Endothelial cell of umbilical vein (primary cell): ENCODE data around the gene ITGAE. TPM values are rescaled to one million over a fixed set of nuclear protein-coding genes. Genes with fewer than 3 reads are reported as not detected.

ENCODE experiments used
- BruUV-seq: library from RNA; stranded (reverse); fragments of 400-500 nt; replicated peaks from 2 replicates; lab custom pipeline; 2021; lab: Mats Ljungman, UMichigan
- CTCF ChIA-PET: fragments of 300-600, 350-600 bp; sonication (Branson Sonifier 250); formaldehyde crosslinking; loops from one replicate; lab custom pipeline; 2021; ENCODE audit warnings: antibody characterized with exemption, inconsistent platforms; lab: Charles Lee
- POLR2A ChIA-PET: fragments of 300-600, 350-600 bp; sonication (Branson Sonifier 250); formaldehyde crosslinking; loops from one replicate; lab custom pipeline; 2021; ENCODE audit warnings: antibody characterized with exemption, inconsistent platforms; lab: Charles Lee
- DNase-seq: peaks from one replicate; pipeline ENCODE4 v3.0.0-alpha.2; 2011; ENCODE audit warnings: low read depth, low spot score
- FAIRE-seq: peaks from 2 replicates; lab custom pipeline; 2011; peaks lifted over from hg19 to GRCh38; lab: Jason Lieb, UNC
- H2AFZ ChIP-seq: 2 replicates; pipeline ENCODE4 v1.6.0; 2012; ENCODE audit warnings: low read depth, low read length, control low read depth, inconsistent platforms
- H3K27ac ChIP-seq: 2 replicates; pipeline ENCODE4 v1.5.1; 2011; ENCODE audit warnings: low read depth, mild to moderate bottlenecking, control low read depth, low read length, moderate library complexity; ENCODE audit not compliant: insufficient read depth
- H3K27me3 ChIP-seq, 2 experiments: 2 replicates each; pipeline versions ENCODE4 v1.6.0 to v1.6.1; 2011; ENCODE audit warnings: low read length in 2 of 2, mixed read lengths in 1 of 2; ENCODE audit not compliant: control insufficient read depth in 2 of 2, insufficient read depth in 2 of 2
- H3K36me3 ChIP-seq, 2 experiments: 2 replicates in 1 of 2; 3 replicates in 1 of 2; pipeline ENCODE4 v1.5.1; 2011; ENCODE audit warnings: low read length in 2 of 2, mild to moderate bottlenecking in 1 of 2, moderate library complexity in 1 of 2; ENCODE audit not compliant: control insufficient read depth in 2 of 2, insufficient read depth in 2 of 2; ENCODE audit errors: extremely low read depth in 1 of 2
- H3K4me1 ChIP-seq: 3 replicates; pipeline ENCODE4 v1.5.1; 2011; ENCODE audit warnings: mild to moderate bottlenecking, low read length; ENCODE audit not compliant: control insufficient read depth, insufficient read depth; ENCODE audit errors: extremely low read depth
- H3K4me2 ChIP-seq: 2 replicates; pipeline ENCODE4 v1.6.1; 2011; ENCODE audit warnings: low read length, control low read depth, mixed read lengths; ENCODE audit not compliant: insufficient read depth
- H3K4me3 ChIP-seq, 3 experiments: fragments of 200-600 bp in 1 of 3; sonication (generic), shearing (Covaris generic) in 1 of 3; replicated peaks in 1 of 3; 2 replicates each; pipeline ENCODE4 v1.5.1; 2011 to 2016; ENCODE audit warnings: control low read depth in 3 of 3, low read length in 3 of 3, mild to moderate bottlenecking in 2 of 3, inconsistent platforms in 1 of 3, low read depth in 1 of 3, moderate library complexity in 1 of 3; ENCODE audit not compliant: insufficient read depth in 1 of 3
- H3K79me2 ChIP-seq: 2 replicates; pipeline ENCODE4 v1.6.0; 2012; ENCODE audit warnings: low read length, inconsistent platforms; ENCODE audit not compliant: control insufficient read depth, insufficient read depth
- H3K9ac ChIP-seq: replicated peaks from 2 replicates; pipeline ENCODE3; 2011; ENCODE audit warnings: low read length, control low read depth; ENCODE audit not compliant: insufficient read depth; ENCODE audit errors: extremely low read depth
- H3K9me1 ChIP-seq: replicated peaks from 3 replicates; pipeline ENCODE4 v1.6.0; 2011; ENCODE audit warnings: mild to moderate bottlenecking, low read length; ENCODE audit not compliant: control insufficient read depth, insufficient read depth; ENCODE audit errors: extremely low read depth
- H3K9me3 ChIP-seq: replicated peaks from 2 replicates; pipeline ENCODE4 v1.5.1; 2012; ENCODE audit warnings: low read length, inconsistent platforms; ENCODE audit not compliant: control insufficient read depth, insufficient read depth
- H4K20me1 ChIP-seq: replicated peaks from 2 replicates; pipeline ENCODE3; 2011; ENCODE audit warnings: mild to moderate bottlenecking, low read length; ENCODE audit not compliant: control insufficient read depth, insufficient read depth; ENCODE audit errors: extremely low read depth
- FOS ChIP-seq: IDR thresholded peaks from 2 replicates; pipeline ENCODE4 v1.6.1; 2011; ENCODE audit warnings: mild to moderate bottlenecking, low read length, moderate library complexity, borderline replicate concordance; ENCODE audit not compliant: insufficient read depth
- GATA2 ChIP-seq: IDR thresholded peaks from 2 replicates; pipeline ENCODE4 v1.7.0; 2011; ENCODE audit warnings: low read depth, mild to moderate bottlenecking, moderate library complexity, mixed read lengths, low read length; ENCODE audit not compliant: insufficient read length, insufficient read depth
- POLR2AphosphoS5 ChIP-seq: IDR thresholded peaks from 2 replicates; pipeline ENCODE4 v1.6.1; 2012; ENCODE audit warnings: low read depth, mild to moderate bottlenecking, control low read depth, low read length, moderate library complexity; ENCODE audit not compliant: insufficient read depth
- dilution Hi-C: fragments of 300-500 bp; cut with MboI; formaldehyde crosslinking; loops from one replicate; pipeline ENCODE4 v1.15.0; 2019; ENCODE audit warnings: low sequenced_read_pairs; ENCODE audit not compliant: extremely low pct_ligation_motif_present
- intact Hi-C: fragments of 100-400 bp; cut with micrococcal nuclease; formaldehyde crosslinking; loops from one replicate; pipeline ENCODE4 v1.10.0; 2022
- polyA plus RNA-seq, 4 experiments: library from polyadenylated mRNA; depleted of rRNA in 3 of 4; stranded (reverse) in 3 of 4; unstranded in 1 of 4; fragments of >200 nt; gene quantifications; 2 replicates each; pipeline versions ENCODE4 v1.2.1 to v1.2.3, GENCODE V29; 2011 to 2012; ENCODE audit warnings: missing spikeins in 1 of 4
- total RNA-seq: library from RNA; stranded (reverse); gene quantifications from 2 replicates; pipeline ENCODE4 v1.2.3, GENCODE V29; 2021
- TF ChIP-seq, protein P1 (sequence below), 2 donors: IDR thresholded peaks; 1 replicate in 1 of 2; 2 replicates in 1 of 2; pipeline ENCODE4 v1.5.1; 2011; ENCODE audit warnings: low read length in 2 of 2, mild to moderate bottlenecking in 2 of 2, moderate library complexity in 2 of 2, control low read depth in 1 of 2, inconsistent platforms in 1 of 2, low read depth in 1 of 2; ENCODE audit not compliant: insufficient read depth in 1 of 2; ENCODE audit errors: extremely low read depth in 1 of 2

Gene ITGAE
- total and polyA plus RNA-seq, 2 donors (not counting 3 experiments of a cell fraction or from before 2014, with no cell fraction given), result 29.6 to 71.6 TPM

DNA sequence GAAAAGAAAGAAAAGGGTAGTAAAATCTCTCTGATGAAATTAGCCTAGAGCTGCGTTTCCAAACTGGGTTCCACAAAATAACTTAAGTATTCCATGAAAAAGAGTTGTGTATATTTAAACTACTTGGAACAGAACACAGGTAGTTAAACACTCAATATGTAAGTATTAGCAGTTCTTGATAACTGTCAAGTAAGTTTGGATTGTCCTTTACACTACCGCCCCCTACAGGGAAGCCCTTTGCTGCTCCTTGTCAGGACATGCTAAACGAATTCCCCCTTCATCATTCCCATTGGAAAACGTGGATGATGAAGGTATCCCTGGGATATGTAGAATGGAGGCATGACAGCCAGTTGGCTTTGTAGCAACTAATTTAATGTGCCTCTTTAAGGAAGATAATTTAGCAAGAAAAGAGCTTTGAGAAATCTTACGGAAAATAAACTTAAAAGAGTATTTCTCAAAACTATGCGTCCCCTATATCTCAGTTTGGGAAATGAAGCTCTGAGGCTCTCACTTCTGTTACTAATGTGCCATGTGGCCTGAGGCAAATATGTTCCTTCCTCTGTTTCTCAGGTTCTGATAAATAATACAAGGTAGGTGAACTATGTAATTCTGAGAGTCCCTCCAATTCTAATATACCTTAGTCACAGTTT lies 26.3 kb upstream of the ITGAE start:
- no peaks in the 10 kb centered on the region for H4K20me1 ChIP-seq
- POLR2A ChIA-PET, result no interaction called here
- peaks cover 3% of the 10 kb centered on the region for H3K79me2 ChIP-seq
- dilution Hi-C loops (no loop called here), intact Hi-C loops (loop anchor here (1.0 to 10.0 kb wide), 3 partner anchors 90 to 782 kb away; no protein-coding TSS in a partner anchor)
- CTCF ChIA-PET, result interaction anchor here (0.7 to 6.1 kb wide), 13 partner anchors 11 to 779 kb away, joined by 3 to 112 read pairs (median 6); partner anchors contain the start of gene HASPIN
- no peak overlapping the region for H3K4me3 ChIP-seq
- TF ChIP-seq, protein P1, sequence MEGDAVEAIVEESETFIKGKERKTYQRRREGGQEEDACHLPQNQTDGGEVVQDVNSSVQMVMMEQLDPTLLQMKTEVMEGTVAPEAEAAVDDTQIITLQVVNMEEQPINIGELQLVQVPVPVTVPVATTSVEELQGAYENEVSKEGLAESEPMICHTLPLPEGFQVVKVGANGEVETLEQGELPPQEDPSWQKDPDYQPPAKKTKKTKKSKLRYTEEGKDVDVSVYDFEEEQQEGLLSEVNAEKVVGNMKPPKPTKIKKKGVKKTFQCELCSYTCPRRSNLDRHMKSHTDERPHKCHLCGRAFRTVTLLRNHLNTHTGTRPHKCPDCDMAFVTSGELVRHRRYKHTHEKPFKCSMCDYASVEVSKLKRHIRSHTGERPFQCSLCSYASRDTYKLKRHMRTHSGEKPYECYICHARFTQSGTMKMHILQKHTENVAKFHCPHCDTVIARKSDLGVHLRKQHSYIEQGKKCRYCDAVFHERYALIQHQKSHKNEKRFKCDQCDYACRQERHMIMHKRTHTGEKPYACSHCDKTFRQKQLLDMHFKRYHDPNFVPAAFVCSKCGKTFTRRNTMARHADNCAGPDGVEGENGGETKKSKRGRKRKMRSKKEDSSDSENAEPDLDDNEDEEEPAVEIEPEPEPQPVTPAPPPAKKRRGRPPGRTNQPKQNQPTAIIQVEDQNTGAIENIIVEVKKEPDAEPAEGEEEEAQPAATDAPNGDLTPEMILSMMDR (IDR thresholded peaks at IDR 0.05; ENCODE audit: extremely low read depth in 1 of 2, insufficient read depth in 1 of 2, low read depth in 1 of 2, low read length in 2 of 2), result peak; percentile 64 to 71
- no peak for TF ChIP-seq FOS
- no peak overlapping the region for H2AFZ ChIP-seq
- BruUV-seq, result no TSS peak
- peaks cover 14 to 21% of the 10 kb centered on the region in 2 experiments for H3K36me3 ChIP-seq
- no peak overlapping the region for H3K4me2 ChIP-seq
- no peaks in the 10 kb centered on the region for H3K9me1 ChIP-seq
- no peak overlapping the region for H3K27ac ChIP-seq
- H3K27me3 ChIP-seq, result no peaks in the 10 kb centered on the region
- no peak overlapping the region for H3K9ac ChIP-seq
- FAIRE-seq, result peak; percentile 71
- H3K4me1 ChIP-seq, result no peaks in the 10 kb centered on the region
- no peaks in the 10 kb centered on the region for H3K9me3 ChIP-seq
- DNase-seq, result peak; percentile 79

DNA sequence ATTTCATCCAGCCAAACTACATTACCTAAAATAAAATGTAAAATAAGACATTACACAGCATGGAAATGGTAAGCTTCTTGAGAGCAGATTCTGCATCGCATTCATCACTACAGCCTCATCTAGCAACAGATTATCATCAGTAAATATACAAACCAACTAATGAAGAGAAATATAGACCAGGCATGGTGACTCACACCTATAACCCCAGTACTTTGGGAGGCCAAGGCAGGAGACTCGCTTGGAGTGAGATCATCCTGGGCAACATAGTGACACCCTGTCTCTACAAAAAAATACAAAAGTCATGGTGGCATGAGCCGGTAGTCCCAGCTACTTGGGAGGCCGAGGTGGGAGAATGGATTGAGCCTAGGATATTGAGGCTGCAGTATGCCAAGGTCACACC lies 25.2 kb upstream of the ITGAE start:
- Histone ChIP-seq H3K9ac (no peak overlapping the region), H3K79me2 (peaks cover 3% of the 10 kb centered on the region), H2AFZ (no peak overlapping the region), H3K9me1 (no peaks in the 10 kb centered on the region), H3K4me3 (no peak overlapping the region), H3K27me3 (no peaks in the 10 kb centered on the region), H3K9me3 (no peaks in the 10 kb centered on the region), H3K4me2 (no peak overlapping the region), H4K20me1 (no peaks in the 10 kb centered on the region), H3K36me3 (peaks cover 17 to 22% of the 10 kb centered on the region in 2 experiments), H3K4me1 (no peaks in the 10 kb centered on the region), H3K27ac (no peak overlapping the region)
- BruUV-seq, result no TSS peak
- dilution Hi-C loops (no loop called here), intact Hi-C loops (loop anchor here (2.0 to 10.0 kb wide), 2 partner anchors 143 to 781 kb away; no protein-coding TSS in a partner anchor)
- POLR2A ChIA-PET, result no interaction called here
- DNase-seq (no peak), FAIRE-seq (no peak)
- CTCF ChIA-PET, result interaction anchor here (0.7 to 6.1 kb wide), 5 partner anchors 17 to 777 kb away, joined by 3 to 112 read pairs (median 6); no protein-coding TSS in a partner anchor
- TF ChIP-seq GATA2 (no peak), POLR2AphosphoS5 (no peak), FOS (no peak)
